HFF-Myc (cell line): ENCODE data around the gene AUNIP.
A peak's percentile ranks its signal among the peaks of the same experiment; 100 is the strongest.

Experiments
- DNase-seq: peaks from one replicate; pipeline ENCODE4 v3.0.0-alpha.2; 2011; ENCODE audit warnings: low read depth; ENCODE audit errors: extremely low read depth
- H3K4me3 ChIP-seq: replicated peaks from 2 replicates; pipeline ENCODE4 v1.5.1; 2011; ENCODE audit warnings: low read depth, mild to moderate bottlenecking, control low read depth, low read length
- CTCF ChIP-seq: IDR thresholded peaks from 2 replicates; pipeline ENCODE4 v1.5.1; 2012; ENCODE audit warnings: mild to moderate bottlenecking, low read depth, low read length, control low read depth; ENCODE audit errors: missing control alignments

Gene AUNIP

GRCh38 chr1:25804244-25804963 lies 54.9 kb downstream of the AUNIP start:
- no peak for DNase-seq
- TF ChIP-seq CTCF: no peak

GRCh38 chr1:25803368-25803767 lies 55.9 kb downstream of the AUNIP start:
- DNase-seq: no peak
- no peak overlapping the region for H3K4me3 ChIP-seq
- TF ChIP-seq CTCF: no peak

More at GRCh38 chr1:25804244-25804963, 54.9 kb downstream of the AUNIP start:
- no peak overlapping the region for H3K4me3 ChIP-seq

- no peak for DNase-seq
- TF ChIP-seq CTCF: no peak
- no peak overlapping the region for H3K4me3 ChIP-seq
Observed at GRCh38 chr1:25802915-25803314, 56.3 kb downstream of the AUNIP start.

GRCh38 chr1:25800703-25801377 lies 58.4 kb downstream of the AUNIP start:
- no peak for TF ChIP-seq CTCF
- DNase-seq: no peak
- H3K4me3 ChIP-seq: peak overlapping the region; percentile 61

- H3K4me3 ChIP-seq: peak within 1 kb of the TSS; percentile 61
- TF ChIP-seq CTCF: no peak
- DNase-seq: no peak
Observed at GRCh38 chr1:25799935-25800702, 59.1 kb downstream of the AUNIP start, which contains the start of gene SELENON. TSS of gene SELENON (plus strand) at chr1:25800193. CDS start at chr1:25800231, 38 bp downstream.

- DNase-seq: no peak
- peak overlapping the region; percentile 40 for H3K4me3 ChIP-seq
- TF ChIP-seq CTCF: no peak
Observed at GRCh38 chr1:25799352-25799934, 59.8 kb downstream of the AUNIP start.
